HUES6 (cell line): ENCODE measurements around the gene NUDT8.
"Not testable (repeated sequence)": the region's sequence is repeated elsewhere in the genome, so short reads cannot be mapped to it uniquely, and the experiment has no call there.

Source experiments
- H3K27ac ChIP-seq: 2 replicates; pipeline ENCODE4 v1.7.0; 2013; ENCODE audit warnings: low read depth, mild to moderate bottlenecking, low read length, inconsistent platforms
- H3K27me3 ChIP-seq: 2 replicates; pipeline ENCODE4 v1.6.1; 2013; ENCODE audit warnings: low read length; ENCODE audit not compliant: control insufficient read depth, insufficient read depth
- H3K36me3 ChIP-seq: 2 replicates; pipeline ENCODE4 v1.6.1; 2013; ENCODE audit warnings: low read length; ENCODE audit not compliant: control insufficient read depth, insufficient read depth
- H3K4me1 ChIP-seq: 2 replicates; pipeline ENCODE4 v1.6.1; 2013; ENCODE audit warnings: low read length; ENCODE audit not compliant: control insufficient read depth, insufficient read depth
- H3K4me3 ChIP-seq: 2 replicates; pipeline ENCODE4 v1.5.1; 2013; ENCODE audit warnings: low read depth, low read length
- H3K9ac ChIP-seq: one replicate; pipeline ENCODE4 v1.6.1; 2013; ENCODE audit warnings: mild to moderate bottlenecking, low read length
- H3K9me3 ChIP-seq: 2 replicates; pipeline ENCODE4 v1.6.1; 2013; ENCODE audit warnings: low read depth, low read length; ENCODE audit not compliant: control insufficient read depth, insufficient read depth

The NUDT8 gene

GRCh38 chr11:67606093-67606491 lies 23.6 kb downstream of the NUDT8 start:
- H3K4me1 ChIP-seq = peaks cover 36% of the 10 kb centered on the region
- H3K9me3 ChIP-seq = peaks cover 3% of the 10 kb centered on the region; the same call in 1 of the 2 replicates
- H3K27ac ChIP-seq = no peak overlapping the region; the same call in 1 of the 2 replicates
- peak overlapping the region; percentile 56 for H3K9ac ChIP-seq
- H3K27me3 ChIP-seq = no peaks in the 10 kb centered on the region; the same call in 1 of the 2 replicates
- H3K36me3 ChIP-seq = peaks cover 29% of the 10 kb centered on the region
- peak overlapping the region; percentile 91 for H3K4me3 ChIP-seq

- H3K4me3 ChIP-seq = peak overlapping the region; percentile 91; the same call in 1 of the 2 replicates
- H3K9ac ChIP-seq = peak overlapping the region; percentile 43
- H3K27me3 ChIP-seq = no peaks in the 10 kb centered on the region; the same call in 1 of the 2 replicates
- H3K4me1 ChIP-seq = peaks cover 36% of the 10 kb centered on the region
- H3K9me3 ChIP-seq = peaks cover 3% of the 10 kb centered on the region; the same call in 1 of the 2 replicates
- peaks cover 23% of the 10 kb centered on the region for H3K36me3 ChIP-seq
- no peak overlapping the region; the same call in 1 of the 2 replicates for H3K27ac ChIP-seq
Measured at GRCh38 chr11:67605231-67606011, 24.3 kb downstream of the NUDT8 start.

- Histone ChIP-seq H3K27ac (peak overlapping the region; percentile 69; the same call in 1 of the 2 replicates), H3K27me3 (no peaks in the 10 kb centered on the region; the same call in 1 of the 2 replicates), H3K36me3 (peaks cover 18% of the 10 kb centered on the region), H3K9me3 (peaks cover 3% of the 10 kb centered on the region; the same call in 1 of the 2 replicates), H3K9ac (peak overlapping the region; percentile 81), H3K4me3 (no peak overlapping the region; the same call in 1 of the 2 replicates), H3K4me1 (peaks cover 36% of the 10 kb centered on the region)
Measured at GRCh38 chr11:67604815-67605214, 24.9 kb downstream of the NUDT8 start.

GRCh38 chr11:67604119-67604518 lies 25.6 kb downstream of the NUDT8 start:
- Histone ChIP-seq H3K9ac (peak overlapping the region; percentile 81), H3K4me3 (peak overlapping the region; percentile 23), H3K36me3 (peaks cover 11% of the 10 kb centered on the region), H3K27ac (peak overlapping the region; percentile 69; the same call in 1 of the 2 replicates), H3K4me1 (peaks cover 36% of the 10 kb centered on the region)
- not testable (repeated sequence) for H3K9me3 ChIP-seq, H3K27me3 ChIP-seq

- Histone ChIP-seq H3K36me3 (no peaks in the 10 kb centered on the region), H3K4me1 (peaks cover 28% of the 10 kb centered on the region), H3K9ac (no peak overlapping the region), H3K9me3 (peaks cover 14% of the 10 kb centered on the region), H3K27me3 (no peaks in the 10 kb centered on the region; the same call in 1 of the 2 replicates), H3K27ac (no peak overlapping the region), H3K4me3 (no peak overlapping the region)
Measured at GRCh38 chr11:67601098-67601497, 28.6 kb downstream of the NUDT8 start.

GRCh38 chr11:67600324-67601029 lies 29.3 kb downstream of the NUDT8 start:
- Histone ChIP-seq H3K4me1 (peaks cover 22% of the 10 kb centered on the region), H3K9me3 (peaks cover 16% of the 10 kb centered on the region), H3K36me3 (no peaks in the 10 kb centered on the region), H3K9ac (no peak overlapping the region), H3K4me3 (no peak overlapping the region), H3K27ac (no peak overlapping the region), H3K27me3 (no peaks in the 10 kb centered on the region; the same call in 1 of the 2 replicates)

GRCh38 chr11:67599149-67599548 lies 30.6 kb downstream of the NUDT8 start:
- no peak overlapping the region for H3K4me3 ChIP-seq
- H3K27me3 ChIP-seq = no peaks in the 10 kb centered on the region; the same call in 1 of the 2 replicates
- no peak overlapping the region for H3K9ac ChIP-seq
- peaks cover 10% of the 10 kb centered on the region for H3K4me1 ChIP-seq
- H3K9me3 ChIP-seq = peaks cover 16% of the 10 kb centered on the region
- no peak overlapping the region for H3K27ac ChIP-seq
- no peaks in the 10 kb centered on the region for H3K36me3 ChIP-seq

- not testable (repeated sequence) for H3K4me3 ChIP-seq, H3K9ac ChIP-seq, H3K27me3 ChIP-seq, H3K27ac ChIP-seq, H3K36me3 ChIP-seq, H3K4me1 ChIP-seq
- peaks cover 16% of the 10 kb centered on the region for H3K9me3 ChIP-seq
Measured at GRCh38 chr11:67597963-67598362, 31.8 kb downstream of the NUDT8 start.

GRCh38 chr11:67597458-67597857 lies 32.3 kb downstream of the NUDT8 start:
- not testable (repeated sequence) for H3K4me1 ChIP-seq, H3K36me3 ChIP-seq, H3K27me3 ChIP-seq, H3K4me3 ChIP-seq, H3K9ac ChIP-seq, H3K27ac ChIP-seq
- peaks cover 13% of the 10 kb centered on the region for H3K9me3 ChIP-seq

GRCh38 chr11:67596753-67597300 lies 32.9 kb downstream of the NUDT8 start:
- Histone ChIP-seq H3K9me3 (peaks cover 12% of the 10 kb centered on the region), H3K27ac (no peak overlapping the region), H3K9ac (no peak overlapping the region), H3K4me1 (no peaks in the 10 kb centered on the region), H3K27me3 (no peaks in the 10 kb centered on the region), H3K4me3 (no peak overlapping the region), H3K36me3 (no peaks in the 10 kb centered on the region)
